Retinal pigment epithelial cell (primary cell): ENCODE results near the gene NUDT1.
"Not testable (repeated sequence)": the region's sequence is repeated elsewhere in the genome, so short reads cannot be mapped to it uniquely, and the experiment has no call there.

Experiments
- DNase-seq: peaks from one replicate; pipeline ENCODE4 v3.0.0-alpha.2; 2010; ENCODE audit warnings: low read depth
- H3K4me3 ChIP-seq: 2 replicates; pipeline ENCODE4 v1.5.1; 2011; ENCODE audit warnings: mild to moderate bottlenecking, low read length, control low read depth, moderate library complexity
- TF ChIP-seq, protein P1 (sequence below): conservative IDR thresholded peaks from 2 replicates; pipeline ENCODE4 v1.5.1; 2011; ENCODE audit warnings: low read depth, low read length, control low read depth, inconsistent platforms

The NUDT1 gene

DNA sequence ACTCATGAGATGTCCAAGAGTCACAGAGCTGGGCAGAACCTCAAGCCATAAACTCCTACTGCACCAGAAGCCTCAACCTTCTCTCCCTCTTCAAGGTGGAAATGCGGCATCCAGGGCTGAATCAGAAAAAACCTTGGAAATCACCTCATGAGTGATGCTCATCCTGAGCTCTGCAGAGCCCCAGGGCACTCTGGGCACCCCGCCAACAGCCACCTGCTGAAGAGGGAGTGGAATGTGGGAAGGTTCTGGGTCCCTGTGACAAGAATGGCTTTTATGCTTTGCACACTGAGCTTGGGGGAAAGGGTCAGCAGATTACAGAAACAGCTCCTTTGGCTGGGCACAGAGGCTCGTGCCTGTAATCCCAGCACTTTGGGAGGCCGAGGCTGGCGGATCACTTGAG is 18.8 kb downstream of the NUDT1 start:
- TF ChIP-seq, protein P1, sequence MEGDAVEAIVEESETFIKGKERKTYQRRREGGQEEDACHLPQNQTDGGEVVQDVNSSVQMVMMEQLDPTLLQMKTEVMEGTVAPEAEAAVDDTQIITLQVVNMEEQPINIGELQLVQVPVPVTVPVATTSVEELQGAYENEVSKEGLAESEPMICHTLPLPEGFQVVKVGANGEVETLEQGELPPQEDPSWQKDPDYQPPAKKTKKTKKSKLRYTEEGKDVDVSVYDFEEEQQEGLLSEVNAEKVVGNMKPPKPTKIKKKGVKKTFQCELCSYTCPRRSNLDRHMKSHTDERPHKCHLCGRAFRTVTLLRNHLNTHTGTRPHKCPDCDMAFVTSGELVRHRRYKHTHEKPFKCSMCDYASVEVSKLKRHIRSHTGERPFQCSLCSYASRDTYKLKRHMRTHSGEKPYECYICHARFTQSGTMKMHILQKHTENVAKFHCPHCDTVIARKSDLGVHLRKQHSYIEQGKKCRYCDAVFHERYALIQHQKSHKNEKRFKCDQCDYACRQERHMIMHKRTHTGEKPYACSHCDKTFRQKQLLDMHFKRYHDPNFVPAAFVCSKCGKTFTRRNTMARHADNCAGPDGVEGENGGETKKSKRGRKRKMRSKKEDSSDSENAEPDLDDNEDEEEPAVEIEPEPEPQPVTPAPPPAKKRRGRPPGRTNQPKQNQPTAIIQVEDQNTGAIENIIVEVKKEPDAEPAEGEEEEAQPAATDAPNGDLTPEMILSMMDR: no peak
- no peak for DNase-seq

DNA sequence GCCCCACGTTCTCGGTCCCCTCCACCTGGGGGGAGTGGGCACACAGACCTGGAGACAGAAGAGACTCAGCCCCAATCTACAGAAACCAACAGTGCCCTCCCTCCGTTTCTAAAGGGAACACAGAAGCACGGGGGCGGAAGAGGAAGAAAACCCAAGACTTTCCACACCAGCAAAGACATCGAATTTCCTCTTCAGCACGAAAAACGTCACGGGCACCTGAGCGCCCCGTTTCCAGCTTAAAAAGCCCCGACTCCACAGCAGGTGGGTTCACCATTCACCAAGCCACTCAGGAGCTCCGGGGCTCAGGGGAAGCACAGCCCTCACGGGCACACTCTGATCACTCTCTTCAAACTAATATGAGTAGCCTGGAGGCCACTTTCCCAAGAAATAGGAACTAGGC is 19.6 kb downstream of the NUDT1 start:
- H3K4me3 ChIP-seq: no peak overlapping the region
- TF ChIP-seq, protein P1: no peak
- no peak for DNase-seq

More for the DNA sequence above, 18.8 kb downstream of the NUDT1 start:
- no peak overlapping the region for H3K4me3 ChIP-seq

DNA sequence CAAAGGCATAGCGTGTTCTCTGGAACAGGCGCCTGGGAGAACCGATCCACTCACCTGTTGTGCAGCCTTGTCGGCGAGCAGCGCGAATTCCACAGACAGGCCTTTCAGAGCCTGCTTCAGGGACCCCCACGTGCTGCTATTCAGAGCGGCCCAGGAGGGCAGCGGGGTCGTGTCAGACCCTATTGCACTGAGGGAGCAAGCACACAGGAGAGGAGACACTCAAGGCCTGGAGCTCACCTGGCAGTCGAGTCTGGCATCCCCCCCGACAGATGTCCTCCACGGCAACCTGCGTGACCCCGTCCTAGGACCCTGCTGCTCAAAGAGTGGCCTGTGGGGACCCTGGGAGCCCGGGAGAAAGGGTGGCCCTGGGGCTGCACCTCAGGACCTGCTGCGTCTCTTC is 21.1 kb downstream of the NUDT1 start:
- DNase-seq: no peak
- TF ChIP-seq, protein P1: no peak
- H3K4me3 ChIP-seq: no peak overlapping the region

DNA sequence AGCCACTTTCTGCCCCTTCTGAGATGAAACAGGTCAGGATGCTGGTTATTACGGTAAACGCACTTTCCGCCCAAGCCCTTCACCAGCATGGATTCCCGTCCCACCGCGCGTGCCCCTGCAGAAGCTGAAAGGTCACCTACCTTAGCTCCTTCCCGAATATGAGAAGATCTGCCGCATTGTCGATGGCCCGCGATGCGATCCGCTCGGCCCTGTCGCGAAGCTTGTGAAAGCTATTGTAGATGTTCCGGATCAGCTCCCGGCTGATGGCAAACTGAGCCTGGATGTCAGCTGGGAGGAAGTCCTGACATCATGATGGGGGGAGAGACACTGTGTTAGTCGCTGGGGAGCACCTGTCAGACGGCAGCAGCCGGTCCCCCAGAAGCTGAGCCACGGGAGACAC is 22.1 kb downstream of the NUDT1 start:
- H3K4me3 ChIP-seq: no peak overlapping the region
- no peak for DNase-seq
- TF ChIP-seq, protein P1: no peak

DNA sequence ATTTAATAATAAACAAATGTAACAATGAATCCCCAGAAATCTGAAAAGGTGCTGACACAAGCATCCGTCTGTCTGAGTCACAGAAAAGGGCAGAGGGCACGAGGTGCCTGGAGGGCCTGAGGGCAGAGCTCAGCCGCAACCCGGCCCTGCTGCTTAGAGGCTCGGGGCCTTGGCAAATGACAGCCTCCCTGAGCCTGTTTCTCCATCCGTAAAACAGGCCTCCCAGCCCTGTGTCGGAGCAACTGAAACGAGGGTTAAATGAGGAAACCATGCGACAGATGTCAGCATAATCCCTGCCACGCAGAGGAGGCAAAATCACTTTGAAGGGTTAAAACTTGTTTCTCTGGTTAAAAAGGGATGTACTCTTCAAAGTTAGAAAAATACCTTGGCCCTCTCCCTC is 24.9 kb downstream of the NUDT1 start:
- DNase-seq: no peak
- H3K4me3 ChIP-seq: no peak overlapping the region
- TF ChIP-seq, protein P1: no peak

DNA sequence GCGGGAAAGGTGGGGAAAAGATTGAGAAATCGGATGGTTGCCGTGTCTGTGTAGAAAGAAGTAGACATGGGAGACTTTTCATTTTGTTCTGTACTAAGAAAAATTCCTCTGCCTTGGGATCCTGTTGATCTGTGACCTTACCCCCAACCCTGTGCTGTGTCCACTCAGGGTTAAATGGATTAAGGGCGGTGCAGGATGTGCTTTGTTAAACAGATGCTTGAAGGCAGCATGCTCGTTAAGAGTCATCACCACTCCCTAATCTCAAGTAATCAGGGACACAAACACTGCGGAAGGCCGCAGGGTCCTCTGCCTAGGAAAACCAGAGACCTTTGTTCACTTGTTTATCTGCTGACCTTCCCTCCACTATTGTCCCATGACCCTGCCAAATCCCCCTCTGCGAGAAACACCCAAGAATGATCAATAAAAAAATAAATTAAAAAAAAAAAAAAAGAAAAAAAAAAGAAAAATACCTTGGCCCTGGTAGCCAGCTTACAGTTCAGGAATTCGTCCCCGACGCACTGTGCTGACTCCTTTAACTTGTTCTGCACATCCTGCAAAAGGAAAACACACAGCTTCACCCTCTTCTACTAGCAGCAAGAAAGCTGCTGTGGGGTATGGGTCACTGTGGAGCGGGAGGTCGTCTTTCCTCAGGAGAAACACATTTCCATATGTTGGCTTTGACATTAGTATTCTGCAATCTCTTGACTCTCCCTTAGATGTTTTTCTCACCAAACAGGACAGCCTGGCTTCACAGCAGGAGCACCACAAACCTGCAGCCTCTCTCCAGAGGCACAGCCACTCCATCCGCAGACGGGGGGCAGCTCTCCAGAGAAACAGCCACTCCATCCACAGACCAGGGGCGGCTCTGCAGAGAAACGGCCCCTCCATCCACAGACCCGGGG is 27.3 kb downstream of the NUDT1 start:
- not testable (repeated sequence) for DNase-seq, H3K4me3 ChIP-seq

DNA sequence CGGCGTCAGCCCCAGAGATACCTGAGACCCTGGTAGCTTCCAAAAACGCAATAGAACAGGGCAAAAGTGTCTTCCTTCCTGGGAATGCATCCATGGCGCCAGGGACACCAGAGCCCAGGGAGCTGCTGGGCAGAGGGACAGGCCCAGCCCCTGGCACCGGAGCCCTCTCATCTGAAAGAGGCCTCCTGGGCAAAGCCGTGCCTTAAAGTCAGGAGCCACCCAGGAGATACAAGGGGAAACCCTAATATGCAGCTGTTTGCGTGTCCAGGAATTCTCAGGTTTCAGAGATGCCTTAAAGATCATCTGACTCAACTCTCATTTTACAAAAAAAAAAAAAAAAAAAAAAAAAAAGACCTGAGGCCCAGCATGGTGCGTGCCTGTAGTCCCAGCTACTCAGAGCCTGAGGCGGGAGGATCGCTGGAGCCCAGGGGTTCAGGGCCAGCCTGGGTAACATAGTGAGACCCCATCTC is 28.0 kb downstream of the NUDT1 start:
- DNase-seq: no peak
- no peak overlapping the region for H3K4me3 ChIP-seq
- TF ChIP-seq, protein P1: no peak
